GM12878 (cell line): Measurements from ENCODE around the gene SCGN.

Experiments used
- CTCF ChIP-seq, 3 experiments: IDR thresholded peaks in 2 of 3; conservative IDR thresholded peaks in 1 of 3; 2 replicates each; pipeline ENCODE4 v1.5.1; 2011; ENCODE audit warnings: low read depth in 3 of 3, low read length in 3 of 3, mild to moderate bottlenecking in 3 of 3, control low read depth in 2 of 3, moderate library complexity in 2 of 3, inconsistent platforms in 1 of 3, mixed read lengths in 1 of 3; ENCODE audit not compliant: control insufficient read depth in 2 of 3, insufficient read depth in 1 of 3; ENCODE audit errors: extremely low read depth in 1 of 3
- E2F4 ChIP-seq: IDR thresholded peaks from 2 replicates; pipeline ENCODE4 v1.6.1; 2012; ENCODE audit warnings: low read depth, low read length, improper control_type of control experiment
- EP300 ChIP-seq, 2 experiments: fragments of 150-350 bp in 1 of 2; IDR thresholded peaks; 2 replicates each; pipeline ENCODE4 v1.6.1; 2011 to 2012; ENCODE audit warnings: low read depth in 2 of 2, low read length in 2 of 2, borderline replicate concordance in 1 of 2, improper control_type of control experiment in 1 of 2, inconsistent platforms in 1 of 2; ENCODE audit not compliant: control insufficient read depth in 1 of 2
- NR2C2 ChIP-seq: IDR thresholded peaks from 2 replicates; pipeline ENCODE4 v1.6.1; 2011; ENCODE audit warnings: borderline replicate concordance, low read depth; ENCODE audit not compliant: control insufficient read depth, insufficient read length
- RAD21 ChIP-seq: IDR thresholded peaks from 2 replicates; pipeline ENCODE4 v1.6.1; 2011; ENCODE audit warnings: mild to moderate bottlenecking, low read depth, low read length, moderate library complexity; ENCODE audit not compliant: insufficient read depth
- SMC3 ChIP-seq: IDR thresholded peaks from 2 replicates; pipeline ENCODE4 v1.6.1; 2011; ENCODE audit warnings: low read length, improper control_type of control experiment, borderline replicate concordance
- USF2 ChIP-seq: IDR thresholded peaks from 2 replicates; pipeline ENCODE4 v1.6.1; 2011; ENCODE audit warnings: low read depth, low read length, improper control_type of control experiment, borderline replicate concordance
- ZZZ3 ChIP-seq: IDR thresholded peaks from 2 replicates; pipeline ENCODE4 v1.6.1; 2011; ENCODE audit warnings: low read depth; ENCODE audit not compliant: control insufficient read depth, insufficient read length
- TF ChIP-seq, protein P1 (sequence below): IDR thresholded peaks from 2 replicates; pipeline ENCODE4 v1.6.1; 2011; ENCODE audit warnings: borderline replicate concordance, low read depth, mild to moderate bottlenecking, moderate library complexity, low read length; ENCODE audit not compliant: insufficient read depth, poor library complexity, severe bottlenecking

- TF ChIP-seq, protein P1, sequence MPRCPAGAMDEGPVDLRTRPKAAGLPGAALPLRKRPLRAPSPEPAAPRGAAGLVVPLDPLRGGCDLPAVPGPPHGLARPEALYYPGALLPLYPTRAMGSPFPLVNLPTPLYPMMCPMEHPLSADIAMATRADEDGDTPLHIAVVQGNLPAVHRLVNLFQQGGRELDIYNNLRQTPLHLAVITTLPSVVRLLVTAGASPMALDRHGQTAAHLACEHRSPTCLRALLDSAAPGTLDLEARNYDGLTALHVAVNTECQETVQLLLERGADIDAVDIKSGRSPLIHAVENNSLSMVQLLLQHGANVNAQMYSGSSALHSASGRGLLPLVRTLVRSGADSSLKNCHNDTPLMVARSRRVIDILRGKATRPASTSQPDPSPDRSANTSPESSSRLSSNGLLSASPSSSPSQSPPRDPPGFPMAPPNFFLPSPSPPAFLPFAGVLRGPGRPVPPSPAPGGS, result no peak
- TF ChIP-seq USF2 (no peak), CTCF (IDR thresholded peaks at IDR 0.05 in 2 of 3, conservative IDR thresholded peaks at IDR 0.05 in 1 of 3; ENCODE audit: control insufficient read depth in 2 of 3, extremely low read depth in 1 of 3, insufficient read depth in 1 of 3, low read depth in 3 of 3, low read length in 3 of 3) (no peak), SMC3 (no peak), NR2C2 (no peak), EP300 (IDR thresholded peaks at IDR 0.05; ENCODE audit: borderline replicate concordance in 1 of 2, control insufficient read depth in 1 of 2, low read depth in 2 of 2, low read length in 2 of 2) (no peak), E2F4 (no peak), RAD21 (no peak), ZZZ3 (no peak)
Observed at GRCh38 chr6:25660512-25660911, 8.5 kb downstream of the SCGN start.
